Hematopoietic multipotent progenitor cell treated with erythropoietin and hydrocortisone succinate and interleukin-3 and kit ligand, for 4 days (in vitro differentiated cells): Measurements from ENCODE around the gene RASSF9.

ENCODE experiments used
- DNase-seq: peaks from one replicate; pipeline ENCODE4 v3.0.0-alpha.2; 2015

RASSF9 gene

GRCh38 chr12:85820101-85820500 is 16.1 kb downstream of the RASSF9 start:
- no peak for DNase-seq

- DNase-seq, result no peak
These were observed 21.5 kb downstream of the RASSF9 start for GRCh38 chr12:85814741-85815140.

GRCh38 chr12:85814071-85814470 is 22.1 kb downstream of the RASSF9 start:
- no peak for DNase-seq

- no peak for DNase-seq
These were observed 26.7 kb downstream of the RASSF9 start for GRCh38 chr12:85809500-85809899.

GRCh38 chr12:85807730-85808129 is 28.5 kb downstream of the RASSF9 start:
- DNase-seq, result no peak

- DNase-seq, result peak; percentile 58
These were observed 30.6 kb downstream of the RASSF9 start for GRCh38 chr12:85805654-85806053.

GRCh38 chr12:85804663-85805062 is 31.5 kb downstream of the RASSF9 start:
- DNase-seq, result no peak

- no peak for DNase-seq
These were observed 32.3 kb downstream of the RASSF9 start for GRCh38 chr12:85803923-85804322.

- DNase-seq, result no peak
These were observed 33.0 kb downstream of the RASSF9 start for GRCh38 chr12:85803231-85803630.

- DNase-seq, result no peak
These were observed 38.1 kb downstream of the RASSF9 start for GRCh38 chr12:85798122-85798521.

GRCh38 chr12:85796001-85796400 is 40.2 kb downstream of the RASSF9 start:
- peak; percentile 33 for DNase-seq

- DNase-seq, result no peak
These were observed 41.7 kb downstream of the RASSF9 start for GRCh38 chr12:85794531-85794930.

- DNase-seq, result no peak
These were observed 52.0 kb downstream of the RASSF9 start for GRCh38 chr12:85784096-85784720.

- no peak for DNase-seq
These were observed 53.5 kb downstream of the RASSF9 start for GRCh38 chr12:85782711-85783110.

GRCh38 chr12:85781766-85782165 is 54.4 kb downstream of the RASSF9 start:
- peak; percentile 9 for DNase-seq

- no peak for DNase-seq
These were observed 56.4 kb downstream of the RASSF9 start for GRCh38 chr12:85779768-85780167.

GRCh38 chr12:85775091-85775490 is 61.1 kb downstream of the RASSF9 start:
- DNase-seq, result no peak

GRCh38 chr12:85765453-85765869 is 70.7 kb downstream of the RASSF9 start:
- DNase-seq, result no peak

GRCh38 chr12:85759623-85760022 is 76.6 kb downstream of the RASSF9 start:
- DNase-seq, result no peak

- DNase-seq, result no peak
These were observed 77.1 kb downstream of the RASSF9 start for GRCh38 chr12:85759091-85759490.

GRCh38 chr12:85755760-85756159 is 80.4 kb downstream of the RASSF9 start:
- DNase-seq, result no peak
